Stimulated activated CD8-positive, alpha-beta memory T cell treated with anti-CD3 and anti-CD28 coated beads, Interleukin-4, amount 100 ng/mL, for 4 hours (primary cell): Measurements from ENCODE around the gene PSG4.
"Not testable (repeated sequence)": the region's sequence is repeated elsewhere in the genome, so short reads cannot be mapped to it uniquely, and the experiment has no call there.

ENCODE experiments used
- DNase-seq, 2 donors: peaks; one replicate each; pipeline ENCODE4 v3.0.0-alpha.2; 2020; ENCODE audit warnings: low read depth in 2 of 2, low spot score in 1 of 2

Gene PSG4

DNA sequence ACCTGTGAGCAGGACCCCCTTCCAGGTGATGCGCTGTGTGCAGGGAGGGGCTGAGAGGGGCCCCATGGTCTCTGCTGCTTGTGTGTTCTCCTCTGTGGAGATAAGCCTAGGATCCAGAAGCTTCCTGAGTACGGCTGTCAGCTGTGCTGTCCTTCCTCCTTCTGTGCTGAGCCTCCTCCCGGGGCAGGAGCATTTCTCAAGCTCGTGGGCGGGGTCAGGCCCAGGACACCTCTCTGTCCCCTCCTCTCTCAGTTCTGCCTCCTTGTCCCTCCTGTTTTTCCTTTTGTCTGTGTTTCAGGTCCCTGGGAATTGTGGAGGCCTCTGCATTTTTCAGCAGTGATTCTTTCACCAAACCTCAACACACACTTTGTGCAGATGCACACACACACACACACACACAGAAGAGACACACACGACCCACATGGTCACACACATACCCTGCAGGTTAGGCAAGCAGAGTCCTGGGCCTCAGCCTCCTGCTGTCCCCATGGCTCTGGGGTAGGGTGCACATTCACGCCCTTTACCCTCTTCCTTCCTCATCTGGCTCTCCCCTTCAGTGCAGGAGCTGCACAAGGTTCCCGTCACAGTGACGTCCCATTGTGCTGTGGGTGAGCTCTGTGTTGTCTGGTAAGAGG, at the start of gene PSG4:
TSS of gene PSG4 (minus strand) at position 168 of the 635 bp plus-strand sequence. CDS start at position 66, 102 bp downstream.
- not testable (repeated sequence) for DNase-seq

DNA sequence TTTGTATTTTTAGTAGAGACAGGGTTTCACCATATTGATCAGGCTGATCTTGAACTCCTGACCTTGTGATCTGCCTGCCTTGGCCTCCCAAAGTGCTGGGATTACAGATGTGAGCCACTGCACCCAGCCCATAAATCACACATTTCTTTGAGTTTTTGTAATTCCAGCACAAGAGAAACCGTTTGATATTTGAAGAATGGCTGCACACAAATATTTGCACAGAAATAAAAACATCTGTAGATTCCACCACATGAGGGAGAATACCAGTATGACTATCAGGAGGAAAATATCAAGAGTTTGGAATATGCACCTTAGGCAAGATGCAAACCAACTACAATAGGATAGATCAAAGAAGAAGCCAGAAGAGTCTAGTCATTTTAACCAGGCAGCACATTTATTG, 46.0 kb upstream of the PSG4 start:
- not testable (repeated sequence) for DNase-seq

DNA sequence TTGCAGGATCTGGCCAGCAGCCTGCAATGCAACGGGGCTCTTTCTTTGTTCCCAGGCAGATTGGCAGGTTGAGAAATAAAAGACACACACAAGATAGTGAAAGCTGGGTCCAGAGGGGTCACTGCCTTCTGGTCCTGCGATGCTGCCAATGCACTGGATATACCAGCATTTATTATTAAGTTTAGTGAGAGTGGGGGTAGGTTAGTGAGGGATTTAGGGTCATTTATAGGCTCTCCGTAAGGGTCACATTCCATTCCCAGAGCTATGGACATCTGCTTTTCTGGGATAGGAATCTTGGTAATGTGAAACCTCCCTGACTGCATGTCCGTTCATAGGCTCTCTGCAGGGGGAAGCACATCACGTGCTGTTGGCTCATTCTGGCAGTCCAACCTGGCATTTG, 44.9 kb upstream of the PSG4 start:
- not testable (repeated sequence) for DNase-seq

DNA sequence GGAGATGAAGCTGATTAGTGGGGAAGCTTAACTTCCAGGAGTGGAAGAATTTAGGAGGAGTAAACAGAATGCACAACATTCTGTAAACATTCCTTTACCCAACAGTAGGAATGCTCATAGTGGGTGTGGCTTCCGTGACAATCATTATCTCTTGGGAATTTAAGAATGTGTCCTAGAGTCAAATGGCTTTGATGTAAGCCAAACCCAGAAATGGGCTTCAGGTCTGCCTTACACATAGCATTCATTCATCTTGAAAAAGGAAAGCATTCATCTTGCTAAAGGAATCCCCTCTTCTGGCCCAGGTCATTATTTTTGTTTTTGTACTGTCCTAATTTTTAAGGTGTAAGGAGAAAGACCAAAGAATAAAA, 43.2 kb upstream of the PSG4 start:
- DNase-seq: not testable (repeated sequence)

DNA sequence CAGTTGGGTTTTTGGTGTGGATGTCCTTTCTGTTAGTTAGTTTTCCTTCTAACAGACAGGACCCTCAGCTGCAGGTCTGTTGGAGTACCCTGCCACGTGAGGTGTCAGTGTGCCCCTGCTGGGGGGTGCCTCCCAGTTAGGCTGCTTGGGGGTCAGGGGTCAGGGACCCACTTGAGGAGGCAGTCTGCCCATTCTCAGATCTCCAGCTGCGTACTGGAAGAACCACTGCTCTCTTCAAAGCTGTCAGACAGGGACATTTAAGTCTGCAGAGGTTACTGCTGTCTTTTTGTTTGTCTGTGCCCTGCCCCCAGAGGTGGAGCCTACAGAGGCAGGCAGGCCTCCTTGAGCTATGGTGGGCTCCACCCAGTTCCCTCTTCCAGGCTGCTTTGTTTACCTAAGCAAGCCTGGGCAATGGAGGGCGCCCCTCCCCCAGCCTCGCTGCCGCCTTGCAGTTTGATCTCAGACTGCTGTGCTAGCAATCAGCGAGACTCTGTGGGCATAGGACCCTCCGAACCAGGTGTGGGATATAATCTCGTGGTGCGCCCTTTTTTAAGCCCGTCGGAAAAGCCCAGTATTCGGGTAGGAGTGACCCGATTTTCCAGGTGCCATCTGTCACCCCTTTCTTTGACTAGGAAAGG, 41.9 kb upstream of the PSG4 start:
- DNase-seq: not testable (repeated sequence)

DNA sequence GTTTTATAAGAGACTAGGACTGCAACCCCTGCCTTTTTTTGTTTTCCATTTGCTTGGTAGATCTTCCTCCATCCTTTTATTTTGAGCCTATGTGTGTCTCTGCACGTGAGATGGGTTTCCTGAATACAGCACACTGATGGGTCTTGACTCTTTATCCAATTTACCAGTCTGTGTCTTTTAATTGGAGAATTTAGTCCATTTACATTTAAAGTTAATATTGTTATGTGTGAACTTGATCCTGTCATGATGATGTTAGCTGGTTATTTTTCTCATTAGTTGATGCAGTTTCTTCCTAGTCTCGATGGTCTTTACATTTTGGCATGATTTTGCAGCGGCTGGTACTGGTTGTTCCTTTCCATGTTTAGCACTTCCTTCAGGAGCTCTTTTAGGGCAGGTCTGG, 40.4 kb upstream of the PSG4 start:
- DNase-seq: not testable (repeated sequence)

DNA sequence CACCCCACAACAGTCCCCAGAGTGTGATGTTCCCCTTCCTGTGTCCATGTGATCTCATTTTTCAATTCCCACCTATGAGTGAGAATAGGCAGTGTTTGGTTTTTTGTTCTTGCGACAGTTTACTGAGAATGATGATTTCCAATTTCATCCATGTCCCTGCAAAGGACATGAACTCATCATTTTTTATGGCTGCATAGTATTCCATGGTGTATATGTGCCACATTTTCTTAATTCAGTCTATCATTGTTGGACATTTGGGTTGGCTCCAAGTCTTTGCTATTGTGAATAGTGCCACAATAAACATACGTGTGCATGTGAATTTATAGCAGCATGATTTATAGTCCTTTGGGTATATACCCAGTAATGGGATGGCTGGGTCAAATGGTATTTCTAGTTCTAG, 36.8 kb upstream of the PSG4 start:
- not testable (repeated sequence) for DNase-seq

DNA sequence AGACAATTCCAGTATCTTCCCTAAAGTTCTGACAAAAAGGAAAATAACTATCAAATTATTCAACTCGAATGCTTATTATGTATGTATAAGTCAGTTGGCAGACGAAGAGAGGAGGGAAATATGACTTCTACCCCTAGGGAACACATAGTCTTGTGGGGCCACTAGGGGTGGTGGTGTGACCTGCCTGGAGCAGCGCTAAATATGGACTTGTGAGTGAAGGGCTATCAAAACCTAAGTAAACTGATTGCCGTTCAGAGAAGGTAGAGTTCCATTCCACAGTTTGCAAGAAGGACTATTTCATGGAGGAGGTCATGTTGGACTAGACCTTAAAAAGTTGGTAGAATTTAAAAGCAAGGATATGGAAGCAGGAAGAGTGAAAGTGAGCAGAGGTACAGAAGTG, 32.8 kb upstream of the PSG4 start:
- not testable (repeated sequence) for DNase-seq

DNA sequence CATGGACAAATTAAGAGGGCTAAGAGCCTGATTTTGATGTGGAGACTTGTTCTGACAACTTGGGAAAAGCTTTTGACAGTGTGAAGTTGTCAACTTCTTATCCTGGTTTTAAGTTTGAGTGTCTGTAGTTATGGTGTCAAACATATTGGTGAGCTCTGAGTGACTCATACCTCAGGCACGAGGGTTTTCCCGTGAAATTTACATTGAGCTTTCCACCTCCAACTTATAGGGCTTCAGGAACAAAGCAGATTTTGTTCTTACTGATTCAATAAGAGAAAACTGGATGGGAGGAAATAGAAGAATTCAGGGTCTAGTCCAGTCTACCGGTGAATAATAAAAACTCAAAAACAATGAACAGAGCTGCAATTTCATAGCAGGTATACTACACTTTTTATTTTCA, 30.2 kb upstream of the PSG4 start:
- DNase-seq: not testable (repeated sequence)

DNA sequence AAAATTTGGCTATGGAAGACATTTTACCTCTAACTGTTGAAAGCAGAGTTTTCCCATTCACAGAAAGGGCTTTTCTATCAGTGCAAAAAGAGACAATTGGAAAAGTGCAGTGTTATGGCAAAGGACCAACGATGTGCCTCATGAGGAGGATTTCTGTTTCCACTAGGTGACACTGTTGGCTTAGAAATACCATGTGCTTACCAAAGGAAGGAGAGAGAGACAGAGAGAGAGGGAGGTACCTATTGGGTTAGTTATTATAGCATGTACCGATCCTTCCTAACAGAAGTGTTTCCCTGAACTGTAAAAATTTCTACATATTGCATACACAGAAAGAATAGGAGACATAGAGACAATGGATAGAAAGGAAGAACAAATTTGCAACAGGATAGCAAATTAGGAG, 23.9 kb upstream of the PSG4 start:
- no peak for DNase-seq

DNA sequence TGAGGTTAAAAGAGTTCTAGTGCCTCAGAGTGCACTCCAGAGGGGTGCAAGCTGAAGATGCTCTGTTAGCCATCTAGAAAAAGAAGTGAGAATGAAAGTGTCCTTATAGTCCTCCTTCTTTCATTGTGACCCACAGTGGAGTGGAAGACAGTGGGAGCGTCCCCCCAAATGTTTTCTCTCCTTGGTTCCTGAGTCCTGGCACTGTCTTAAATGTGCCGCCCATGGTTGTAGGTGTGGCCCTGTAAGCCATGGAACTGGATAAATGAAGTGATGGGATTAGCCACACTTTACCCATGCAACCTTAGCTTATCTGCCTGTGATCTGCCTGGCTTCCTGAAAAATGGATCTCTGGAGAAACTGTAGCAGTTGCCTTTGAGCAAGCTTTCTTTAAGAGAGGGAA, 23.3 kb upstream of the PSG4 start:
- not testable (repeated sequence) for DNase-seq

DNA sequence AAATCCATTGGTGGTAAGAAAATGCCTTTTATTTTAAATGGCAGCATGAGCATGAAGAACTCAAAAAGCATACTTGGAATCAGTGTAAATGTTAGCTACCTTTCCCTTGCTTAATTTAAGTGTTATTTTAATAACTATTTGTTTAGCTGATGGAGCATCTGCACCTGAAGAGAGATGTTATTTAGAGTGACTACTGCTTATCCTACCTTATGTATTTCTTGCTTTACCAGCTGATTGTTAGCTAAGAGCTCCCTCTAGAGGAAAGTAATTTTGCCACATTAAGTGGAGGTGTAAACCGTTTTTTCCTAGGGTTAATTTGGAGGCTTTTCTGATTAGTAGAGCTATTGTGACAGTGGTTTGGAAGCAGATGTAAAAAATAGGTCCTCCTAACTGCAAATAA, 21.5 kb upstream of the PSG4 start:
- DNase-seq: not testable (repeated sequence)

DNA sequence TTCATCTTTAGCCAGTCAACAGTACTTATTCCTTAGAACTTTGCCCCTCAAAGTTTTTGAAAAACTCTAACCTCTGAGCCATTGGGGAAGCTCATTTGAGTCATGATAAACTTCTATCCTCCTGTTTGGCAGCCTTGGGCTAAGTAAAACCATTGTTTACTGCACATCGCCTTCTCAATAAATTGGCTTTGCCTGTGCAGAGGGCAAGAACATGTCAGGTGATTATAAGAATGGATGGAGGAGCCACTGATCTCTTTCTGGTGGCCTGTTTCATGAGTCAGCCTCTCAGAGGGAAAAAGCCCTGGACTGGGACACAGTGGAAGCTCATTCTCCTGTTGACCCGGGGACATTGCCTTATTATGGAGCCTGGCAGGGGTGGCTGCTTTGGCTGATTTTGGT, 19.4 kb upstream of the PSG4 start:
- no peak for DNase-seq

DNA sequence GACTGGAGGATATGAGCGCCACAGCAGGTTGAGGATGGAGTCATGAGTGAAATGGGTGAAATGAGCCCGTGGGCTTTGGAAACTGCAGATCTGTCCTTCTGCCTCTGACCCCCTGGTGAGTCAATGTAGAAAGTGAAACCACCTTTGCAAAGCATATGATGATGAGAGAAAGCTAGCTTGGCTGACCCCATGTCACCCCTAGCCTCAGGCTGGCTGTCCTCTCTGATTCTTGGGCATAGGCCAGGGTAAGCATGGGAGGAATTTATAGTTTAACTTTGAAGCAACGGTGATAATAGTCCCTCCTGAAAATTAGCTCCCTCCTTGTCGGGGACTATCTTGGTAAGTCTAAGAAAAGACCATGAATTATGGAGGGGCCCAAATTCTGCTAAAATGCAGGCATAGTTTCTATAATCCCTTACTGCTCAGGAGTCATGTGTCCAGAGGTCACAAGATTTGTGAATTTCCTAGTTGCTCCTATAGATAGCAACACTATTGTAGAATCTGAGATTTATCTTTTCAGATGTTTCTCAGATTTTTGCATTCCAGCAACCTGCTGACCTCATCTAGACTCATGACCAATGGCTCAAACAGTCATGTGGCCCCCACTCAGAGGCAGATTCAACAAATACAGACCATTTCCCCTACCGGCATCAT, 18.9 kb upstream of the PSG4 start:
- DNase-seq: not testable (repeated sequence)

DNA sequence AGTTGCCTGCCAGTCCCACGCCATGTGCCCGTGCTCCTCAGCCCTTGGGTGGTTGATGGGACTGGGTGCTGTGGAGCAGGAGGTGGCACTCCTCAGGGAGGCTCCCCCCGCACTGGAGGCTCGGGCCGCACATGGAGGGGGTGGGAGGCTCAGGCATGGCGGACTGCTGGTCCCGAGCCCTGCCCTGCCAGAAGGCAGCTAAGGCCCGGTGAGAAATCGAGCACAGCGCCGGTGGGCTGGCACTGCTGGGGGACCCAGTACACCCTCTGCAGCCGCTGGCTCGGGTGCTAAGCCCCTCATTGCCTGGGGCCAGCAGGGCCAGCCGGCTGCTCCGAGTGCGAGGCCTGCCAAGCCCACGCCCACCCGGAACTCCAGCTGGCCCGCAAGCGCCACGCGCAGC, 16.5 kb upstream of the PSG4 start:
- DNase-seq: not testable (repeated sequence)

DNA sequence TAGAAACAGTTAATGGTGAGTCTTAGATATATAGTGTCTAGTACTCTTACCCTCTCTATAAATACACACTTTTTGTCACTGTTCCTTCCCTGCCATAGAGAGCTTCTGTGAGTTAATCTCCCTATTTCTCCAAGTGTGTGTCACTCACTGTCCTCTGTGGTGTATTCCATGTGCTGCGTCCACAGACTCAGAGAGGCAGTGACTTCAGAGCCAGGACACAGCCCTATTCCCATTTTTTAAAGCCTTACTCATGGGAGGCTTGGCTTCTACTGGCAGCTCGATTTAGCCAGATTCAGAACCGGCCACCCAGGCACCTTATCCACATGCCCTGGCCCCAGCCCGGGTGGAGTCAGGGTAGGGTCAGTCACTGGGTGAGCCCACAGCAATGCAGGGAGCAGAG, 13.7 kb upstream of the PSG4 start:
- not testable (repeated sequence) for DNase-seq

DNA sequence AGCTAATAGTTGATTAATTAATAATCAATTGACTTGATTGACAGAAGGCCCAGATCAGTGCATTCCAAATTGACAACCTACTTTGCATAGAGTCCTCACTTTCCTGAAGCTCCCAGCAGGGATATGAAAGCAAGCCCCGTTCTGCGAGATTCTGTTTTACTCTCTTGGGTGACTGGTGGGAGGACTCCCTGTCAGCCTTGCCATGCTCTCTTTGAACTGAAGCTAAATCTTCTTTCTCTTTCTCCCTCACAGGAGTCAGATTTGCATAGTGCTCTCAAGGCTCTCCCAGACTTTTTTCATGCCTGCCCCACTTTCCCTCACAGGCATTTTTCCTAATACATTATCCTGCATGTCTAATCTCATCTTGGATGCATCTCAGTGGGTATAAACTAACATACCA, 10.4 kb upstream of the PSG4 start:
- DNase-seq: not testable (repeated sequence)

DNA sequence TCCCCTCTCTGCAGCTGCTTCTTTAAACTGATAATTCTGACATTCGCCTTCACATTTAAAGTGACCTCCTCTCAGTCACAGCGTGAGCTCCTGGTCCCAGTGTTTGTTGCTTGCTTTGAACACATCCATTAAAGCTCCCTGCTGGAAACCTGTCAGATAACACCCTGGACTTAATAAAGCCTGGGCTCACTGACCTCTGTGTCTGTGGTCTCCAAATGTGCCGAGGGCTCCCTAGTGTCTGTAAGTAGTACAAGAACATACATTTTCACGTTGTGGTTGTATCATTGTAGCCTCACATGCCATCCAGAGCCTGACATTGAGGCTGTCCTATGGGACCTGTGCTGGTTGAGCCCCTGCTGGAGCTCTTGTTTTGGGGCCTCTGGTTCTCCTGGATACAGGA, 2.6 kb upstream of the PSG4 start:
- DNase-seq: no peak

DNA sequence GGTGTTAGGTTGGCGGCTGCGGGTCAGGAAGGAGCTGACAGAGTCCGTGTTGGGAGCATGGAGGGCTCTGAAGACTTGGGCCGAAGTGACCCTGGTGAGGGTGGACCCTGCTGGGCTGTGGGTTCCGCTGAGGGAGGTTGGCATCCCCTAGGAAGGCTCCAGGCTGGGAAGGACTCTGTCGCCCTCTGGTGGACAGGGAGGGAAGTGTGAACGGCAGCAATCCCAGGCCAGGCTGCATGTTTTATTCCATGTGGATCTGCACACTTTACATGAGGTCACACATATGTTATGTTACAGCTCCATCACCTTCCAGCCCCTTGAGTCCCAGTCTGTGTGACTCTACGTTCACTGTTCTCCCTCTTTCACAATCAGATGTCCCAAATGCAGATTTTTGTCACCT, 1.7 kb upstream of the PSG4 start:
- DNase-seq: not testable (repeated sequence)

DNA sequence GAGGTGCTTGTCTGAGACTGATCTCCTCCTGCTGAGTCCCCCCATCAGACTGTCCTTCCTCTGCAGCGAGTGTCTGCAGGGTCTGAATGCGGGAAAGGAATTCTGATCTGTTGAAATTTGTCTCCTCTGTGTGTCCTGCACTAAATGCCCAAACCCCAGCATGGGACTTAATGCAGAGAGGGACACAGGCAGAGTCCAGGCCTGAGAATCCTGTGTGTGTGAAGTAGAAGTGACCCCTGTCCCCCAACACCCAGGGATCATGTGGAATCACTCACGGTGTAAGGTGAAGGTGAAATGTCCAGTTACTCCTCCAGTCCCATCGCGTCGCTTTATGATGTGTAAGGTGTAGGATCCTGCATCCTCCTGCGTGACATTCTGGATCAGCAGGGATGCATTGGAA, 1.8 kb downstream of the PSG4 start:
- not testable (repeated sequence) for DNase-seq

DNA sequence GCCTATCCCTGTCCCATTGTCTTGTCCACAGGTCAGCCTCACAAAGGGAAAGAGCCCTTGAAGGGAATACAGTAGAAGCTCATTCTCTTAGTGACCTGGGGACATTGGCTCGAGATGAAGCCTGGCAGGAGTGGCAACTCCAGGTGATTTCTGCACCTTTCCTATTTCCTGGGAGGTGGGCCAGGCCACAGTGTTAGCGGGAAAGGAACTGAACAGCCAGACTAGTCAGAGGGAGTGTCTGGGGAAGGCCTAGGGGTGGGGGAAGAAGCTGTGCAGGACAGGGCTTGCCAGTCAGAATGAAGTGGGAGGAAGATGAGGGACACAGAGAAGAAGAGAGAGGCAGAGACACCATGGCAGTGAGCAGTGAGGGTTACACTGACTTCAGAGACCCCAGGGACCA, 3.5 kb downstream of the PSG4 start:
- not testable (repeated sequence) for DNase-seq

DNA sequence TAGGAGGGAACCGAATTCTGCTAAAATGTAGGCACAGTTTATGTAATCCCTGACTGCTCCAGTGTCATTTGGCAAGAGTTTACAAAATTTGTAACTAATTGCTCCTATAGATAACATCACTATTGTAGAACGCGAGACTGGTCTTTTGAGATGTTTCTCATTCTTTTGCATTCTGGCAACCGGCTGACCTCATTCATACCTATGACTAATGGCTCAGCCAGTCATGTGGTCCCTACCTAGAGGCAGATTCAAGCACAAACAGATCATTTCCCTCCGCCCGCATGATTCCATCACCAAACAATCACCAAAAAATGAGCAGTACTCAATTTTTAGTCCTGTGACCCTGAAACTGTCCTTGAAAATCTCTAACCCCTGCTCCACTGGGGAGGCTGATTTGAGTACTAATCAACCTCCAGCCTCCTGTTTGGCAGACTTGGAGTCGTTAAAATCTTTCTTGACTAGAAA, 4.1 kb downstream of the PSG4 start:
- DNase-seq: not testable (repeated sequence)
